ELR (cell line): ENCODE results near the gene GNG7.
"Not testable (repeated sequence)": the region's sequence is repeated elsewhere in the genome, so short reads cannot be mapped to it uniquely, and the experiment has no call there.

ENCODE experiments used
- DNase-seq: peaks from one replicate; pipeline ENCODE4 v3.0.0-alpha.2; 2015; ENCODE audit warnings: low read depth

GNG7 gene

DNA sequence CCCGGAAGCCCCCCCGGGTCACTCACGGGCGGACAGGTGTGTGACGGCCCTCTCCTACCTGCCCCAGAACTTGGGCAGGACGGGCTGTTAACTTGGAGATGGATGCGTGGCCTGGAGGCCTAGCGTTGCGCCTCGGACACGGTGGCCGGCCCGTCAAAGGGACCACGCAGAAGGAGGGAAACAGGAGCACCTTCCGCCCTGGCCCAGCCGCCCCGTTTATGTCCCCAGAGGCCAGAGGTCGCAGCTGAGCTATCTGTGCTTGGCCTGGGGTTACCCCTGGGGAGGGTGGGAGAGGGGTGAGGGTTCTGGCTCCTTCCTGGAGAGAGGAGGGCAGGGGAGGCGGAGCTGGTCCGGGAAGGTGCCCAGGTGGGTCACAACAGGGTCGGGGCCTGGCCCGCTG is 190.9 kb downstream of the GNG7 start:
- no peak for DNase-seq

DNA sequence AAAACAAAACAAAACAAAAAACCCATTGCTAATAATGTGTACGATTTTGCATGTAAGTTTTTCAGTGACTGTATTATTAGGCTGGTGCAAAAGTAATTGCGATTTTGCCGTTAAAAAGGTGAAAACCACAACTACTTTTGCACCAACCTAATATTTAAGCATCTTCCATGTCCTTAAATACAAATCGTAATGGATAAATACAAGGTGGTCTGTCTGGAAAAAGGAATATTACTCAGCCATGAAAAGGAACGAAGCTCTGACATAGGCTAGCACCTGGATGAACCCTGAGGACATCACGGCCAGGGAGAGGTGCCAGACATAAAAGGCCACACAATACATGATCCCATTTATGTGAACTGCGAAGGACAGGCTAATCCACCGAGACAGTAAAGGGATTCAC is 193.4 kb downstream of the GNG7 start:
- DNase-seq: no peak

DNA sequence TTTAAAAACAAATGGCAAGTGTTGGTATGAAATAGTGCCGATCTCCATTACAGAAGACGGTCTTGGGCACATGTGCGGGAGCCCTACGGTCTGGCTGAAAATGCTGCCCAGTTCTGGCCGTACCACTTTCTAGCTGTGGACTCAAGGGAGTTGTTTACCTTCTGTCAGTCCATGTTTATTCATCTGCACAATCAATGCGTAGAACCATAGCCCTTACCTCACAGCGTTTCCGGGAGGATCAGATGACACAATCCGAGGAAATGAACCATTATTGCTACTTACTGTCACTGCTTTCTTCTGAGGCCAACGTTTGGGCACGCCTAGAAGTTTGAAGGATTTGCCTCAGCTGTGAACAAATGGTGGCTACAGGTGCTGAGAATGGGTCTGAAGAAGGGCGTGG is 195.4 kb downstream of the GNG7 start:
- DNase-seq: peak; percentile 63

DNA sequence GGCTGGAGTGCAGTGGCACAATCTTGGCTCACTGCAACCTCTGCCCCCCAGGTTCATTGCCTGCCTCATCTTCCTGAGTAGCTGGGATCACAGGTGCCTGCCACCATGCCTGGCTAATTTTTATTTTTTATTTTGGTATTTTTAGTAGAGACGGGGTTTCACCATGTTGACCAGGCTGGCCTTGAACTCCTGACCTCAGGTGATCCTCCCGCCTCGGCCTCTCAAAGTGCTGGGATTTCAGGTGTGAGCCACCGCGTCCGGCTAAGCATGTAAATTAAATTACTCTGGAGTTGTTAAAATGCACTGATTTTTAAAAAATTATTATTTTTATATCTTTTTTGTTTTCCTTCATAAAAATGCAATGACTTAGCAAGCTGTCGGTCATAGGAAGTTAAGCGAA is 195.8 kb downstream of the GNG7 start:
- not testable (repeated sequence) for DNase-seq

DNA sequence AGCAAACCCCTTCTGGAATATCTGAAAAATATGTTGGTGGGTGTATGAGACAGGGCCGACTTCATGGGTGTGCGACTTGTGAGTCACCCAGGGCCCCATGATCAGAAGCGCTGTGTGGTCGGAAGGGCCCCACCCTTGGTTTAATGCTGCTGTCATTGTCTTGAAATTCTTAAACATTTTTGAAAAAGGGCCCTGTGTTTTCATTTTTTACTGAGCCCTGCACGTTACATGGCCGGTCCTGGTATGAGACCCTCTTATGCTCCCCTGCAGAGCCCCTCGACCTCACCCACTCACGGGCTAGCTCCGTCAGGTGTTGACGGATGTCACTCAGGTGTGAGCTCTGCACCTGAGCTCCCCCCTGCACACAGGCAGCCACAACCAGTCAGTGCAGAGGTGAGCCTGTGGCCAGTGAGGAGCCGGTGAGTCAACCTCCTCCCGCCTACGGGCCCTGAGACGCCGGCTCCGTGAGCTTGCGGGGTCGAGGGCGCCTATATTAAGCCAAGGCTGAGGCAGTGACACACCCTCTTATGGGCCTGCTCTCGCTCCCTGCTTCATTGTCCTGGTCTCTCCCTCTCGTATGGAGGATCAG is 198.9 kb downstream of the GNG7 start:
- peak; percentile 89 for DNase-seq

DNA sequence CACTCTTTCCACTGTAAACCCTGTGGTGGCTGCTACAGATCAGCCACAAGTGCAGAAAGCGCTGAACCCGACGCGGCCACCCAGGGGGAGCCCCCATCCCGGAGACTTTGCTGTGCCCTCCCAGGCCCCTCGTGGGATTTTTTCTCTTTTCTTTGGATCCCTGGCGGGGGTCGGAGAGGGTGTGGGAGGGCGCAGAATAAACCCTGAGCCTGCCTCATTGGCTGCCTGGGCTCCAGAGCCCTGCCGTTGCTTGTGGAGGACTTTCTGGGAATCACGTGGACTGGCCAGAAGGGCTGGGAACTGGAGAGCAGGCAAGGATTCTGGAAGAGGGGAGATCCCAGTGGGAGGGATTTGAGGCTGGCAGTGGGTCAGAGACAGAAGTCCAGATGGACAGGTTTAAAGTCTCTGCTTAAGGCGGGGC is 201.6 kb downstream of the GNG7 start:
- DNase-seq: no peak

GRCh38 chr19:2500156-2500555 is 202.3 kb downstream of the GNG7 start:
- DNase-seq: no peak

- DNase-seq: no peak
Observed at GRCh38 chr19:2497186-2497585, 205.3 kb downstream of the GNG7 start.

- no peak for DNase-seq
Observed at GRCh38 chr19:2495651-2496316, 206.7 kb downstream of the GNG7 start.

DNA sequence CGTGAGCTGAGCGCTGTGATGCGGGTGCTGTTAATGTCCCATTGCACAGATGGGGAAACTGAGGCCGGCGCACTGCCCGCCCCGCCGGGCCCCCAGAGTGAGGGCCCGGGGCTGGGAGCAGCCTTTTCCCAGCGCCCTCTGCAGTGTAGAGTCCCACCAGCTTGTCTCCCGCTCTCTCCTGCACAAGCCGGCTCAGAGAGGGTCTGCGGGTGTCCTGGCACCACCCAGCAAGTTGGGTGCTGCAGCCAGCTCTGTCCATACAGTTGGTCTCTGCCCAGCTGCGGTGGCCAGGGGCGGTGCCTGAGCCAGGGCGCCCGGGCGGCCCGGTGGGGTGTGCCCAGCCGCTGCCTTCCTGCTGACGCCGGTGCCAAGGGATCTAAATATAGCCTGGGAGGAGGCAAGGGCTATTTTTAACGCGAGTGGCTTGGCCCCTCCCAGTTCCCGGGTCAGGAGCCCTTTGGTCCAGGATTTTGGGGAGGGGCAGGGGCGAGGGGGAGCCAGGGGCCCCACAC is 207.3 kb downstream of the GNG7 start:
- peak; percentile 42 for DNase-seq

GRCh38 chr19:2494447-2495129 is 207.9 kb downstream of the GNG7 start:
- DNase-seq: peak; percentile 71

DNA sequence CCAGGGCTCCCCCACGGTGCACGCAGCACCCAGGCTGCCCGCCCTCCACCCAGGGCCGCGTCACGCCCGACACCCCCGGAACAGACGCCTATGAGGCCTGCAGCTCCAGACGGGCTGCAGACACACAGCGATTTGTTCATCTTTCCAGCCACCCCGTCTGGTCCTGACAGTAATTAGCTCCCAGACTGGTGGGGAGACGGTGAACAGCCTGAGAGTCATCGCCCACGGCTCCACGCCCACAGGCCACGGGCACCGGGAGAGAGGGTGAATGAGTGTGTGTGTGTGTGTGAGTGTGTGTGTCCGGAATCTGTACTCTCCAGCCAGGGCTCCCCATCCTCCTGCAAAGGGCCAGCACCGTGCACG is 208.4 kb downstream of the GNG7 start:
- peak; percentile 77 for DNase-seq

- DNase-seq: not testable (repeated sequence)
Observed at GRCh38 chr19:2493448-2493847, 209.0 kb downstream of the GNG7 start.

DNA sequence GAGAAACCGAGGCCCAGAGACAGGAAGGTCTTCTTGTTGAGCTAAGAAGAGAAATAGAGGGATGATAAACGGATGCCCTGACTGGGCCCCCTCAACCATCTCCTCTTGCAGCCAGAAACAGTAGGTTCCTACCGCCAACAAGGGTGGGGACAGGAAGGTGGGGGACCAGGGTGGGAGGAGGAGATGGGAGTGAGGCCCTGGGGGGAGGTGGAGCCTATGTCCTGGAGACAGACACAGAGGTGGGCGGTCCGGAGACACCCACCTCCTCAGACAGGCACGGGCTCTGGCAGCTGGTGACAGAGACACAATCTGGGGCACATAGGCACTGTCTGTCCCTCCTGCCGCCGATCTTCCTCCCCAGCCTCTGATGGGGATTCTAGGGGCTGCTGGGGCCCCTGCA is 209.6 kb downstream of the GNG7 start:
- no peak for DNase-seq

- peak; percentile 88 for DNase-seq
Observed at GRCh38 chr19:2491130-2491801, 211.2 kb downstream of the GNG7 start.

GRCh38 chr19:2490659-2491058 is 211.8 kb downstream of the GNG7 start:
- no peak for DNase-seq

- peak; percentile 50 for DNase-seq
Observed at GRCh38 chr19:2488942-2489731, 213.4 kb downstream of the GNG7 start.

DNA sequence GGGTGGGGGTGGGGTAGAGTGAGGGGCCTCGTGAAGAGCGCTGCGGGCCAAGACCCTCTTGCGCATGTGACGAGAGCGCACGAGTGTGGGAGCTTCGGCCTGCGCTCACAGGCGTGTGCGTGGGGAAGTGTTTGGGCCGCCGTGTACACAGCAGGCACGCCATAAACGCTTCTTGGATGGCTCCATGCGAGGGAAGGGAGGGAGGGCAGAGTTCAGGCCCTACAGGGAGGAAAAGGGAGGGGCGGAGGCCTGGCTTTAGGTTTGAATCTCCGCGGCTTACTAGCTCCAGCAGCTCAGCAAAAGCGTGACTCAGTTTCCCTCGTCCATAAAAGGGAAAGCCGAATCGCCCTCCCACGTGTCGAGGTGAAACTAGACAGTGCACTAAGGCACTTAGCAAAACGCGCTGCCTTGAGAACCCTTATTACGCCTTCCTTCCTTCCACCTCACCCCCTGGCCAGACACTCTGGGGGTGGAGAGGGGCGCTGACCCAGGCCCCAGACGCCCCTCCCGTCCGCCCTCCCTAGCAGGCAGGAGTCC is 214.0 kb downstream of the GNG7 start:
- no peak for DNase-seq

DNA sequence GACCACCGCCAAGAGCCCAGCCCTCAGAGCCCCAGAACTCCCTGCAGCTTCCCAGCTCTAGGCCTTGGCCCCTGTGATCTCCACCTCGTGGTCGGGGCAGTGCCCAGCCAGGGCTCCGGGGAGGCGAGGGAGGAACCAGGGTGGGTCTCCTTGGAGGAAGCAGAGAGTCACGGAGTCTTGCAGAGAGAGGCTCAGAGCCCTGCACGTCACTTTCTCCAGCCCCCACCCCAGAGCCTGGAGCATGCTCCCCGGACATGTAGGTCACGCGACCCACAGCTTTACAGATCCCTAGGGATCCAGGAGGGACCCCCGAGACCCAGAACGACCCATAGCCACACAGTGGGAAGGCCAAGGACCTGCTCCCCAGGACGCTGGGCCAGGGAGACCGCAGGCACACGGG is 214.7 kb downstream of the GNG7 start:
- no peak for DNase-seq

GRCh38 chr19:2487090-2487489 is 215.4 kb downstream of the GNG7 start:
- DNase-seq: no peak

DNA sequence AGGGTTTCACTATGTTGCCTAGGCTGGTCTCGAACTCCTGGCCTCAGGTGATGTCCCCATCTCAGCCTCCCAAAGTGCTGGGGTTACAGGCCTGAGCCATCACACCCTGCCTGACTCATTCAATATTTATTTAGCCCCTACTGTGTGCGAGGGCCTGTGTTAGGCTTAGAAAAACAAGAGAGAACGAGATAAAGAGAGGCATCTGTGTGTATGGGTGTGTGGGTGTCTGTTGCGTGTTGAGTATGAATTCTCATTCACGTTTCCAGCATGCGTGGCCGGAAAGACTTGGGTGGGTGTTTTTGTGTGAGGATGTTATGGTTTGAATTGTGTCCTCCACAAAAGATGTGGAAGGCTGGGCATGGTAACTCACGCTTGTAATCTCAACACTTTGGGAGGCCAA is 217.1 kb downstream of the GNG7 start:
- no peak for DNase-seq
